Activated CD4-positive, alpha-beta memory T cell treated with anti-CD3 and anti-CD28 coated beads, Interleukin-2, amount 10 ng/mL, durations not matched to agents 7 days and 5 days (primary cell): Measurements from ENCODE around the gene CCL22. TPM values are rescaled to one million over a fixed set of nuclear protein-coding genes. Genes with fewer than 3 reads are reported as not detected.
"Not testable (repeated sequence)": the region's sequence is repeated elsewhere in the genome, so short reads cannot be mapped to it uniquely, and the experiment has no call there.

Source experiments
- CTCF ChIA-PET: fragments of 350-600 bp; sonication (Branson Sonifier 250); formaldehyde crosslinking; loops from one replicate; lab custom pipeline; 2021; ENCODE audit warnings: antibody characterized with exemption, inconsistent platforms; lab: Charles Lee
- POLR2A ChIA-PET: fragments of 350-600 bp; sonication (Branson Sonifier 250); formaldehyde crosslinking; loops from one replicate; lab custom pipeline; 2021; ENCODE audit warnings: antibody characterized with exemption; lab: Charles Lee
- DNase-seq: peaks from one replicate; pipeline ENCODE4 v3.0.0-alpha.2; 2020
- H3K27ac Mint-ChIP-seq: one replicate; pipeline ENCODE4 v1.8.0; 2021; ENCODE audit warnings: mild to moderate bottlenecking, mixed read lengths
- H3K27me3 Mint-ChIP-seq: one replicate; pipeline ENCODE4 v1.8.0; 2021; ENCODE audit warnings: mixed read lengths
- H3K36me3 Mint-ChIP-seq: one replicate; pipeline ENCODE4 v1.8.0; 2021; ENCODE audit warnings: low read depth, mixed read lengths
- H3K4me1 Mint-ChIP-seq: one replicate; pipeline ENCODE4 v1.8.0; 2021; ENCODE audit warnings: mixed read lengths
- H3K4me3 Mint-ChIP-seq: one replicate; pipeline ENCODE4 v1.8.0; 2021; ENCODE audit warnings: mild to moderate bottlenecking, mixed read lengths
- H3K9me3 Mint-ChIP-seq: one replicate; pipeline ENCODE4 v1.8.0; 2021; ENCODE audit warnings: mixed read lengths
- total RNA-seq, 2 experiments: library from RNA; stranded (reverse); gene quantifications; one replicate each; pipeline ENCODE4 v1.2.3, GENCODE V29; 2021

Gene CCL22
- total RNA-seq, 2 experiments from 2014 or later = 0.10 TPM; not detected in 1

GRCh38 chr16:57396786-57397185 lies 38.2 kb downstream of the CCL22 start:
- peaks cover 2% of the 10 kb centered on the region for H3K27me3 Mint-ChIP-seq
- POLR2A ChIA-PET = no interaction called here
- H3K27ac Mint-ChIP-seq = no peak overlapping the region
- H3K4me1 Mint-ChIP-seq = no peaks in the 10 kb centered on the region
- H3K4me3 Mint-ChIP-seq = no peak overlapping the region
- CTCF ChIA-PET = interaction anchor here (1.6 kb wide), 1 partner anchor 96 kb away, joined by 3 read pairs; no protein-coding TSS in a partner anchor
- no peaks in the 10 kb centered on the region for H3K9me3 Mint-ChIP-seq
- H3K36me3 Mint-ChIP-seq = no peaks in the 10 kb centered on the region
- no peak for DNase-seq

GRCh38 chr16:57397493-57397892 lies 38.9 kb downstream of the CCL22 start:
- H3K9me3 Mint-ChIP-seq, H3K27ac Mint-ChIP-seq, H3K27me3 Mint-ChIP-seq, POLR2A ChIA-PET, DNase-seq, H3K4me1 Mint-ChIP-seq, H3K4me3 Mint-ChIP-seq, H3K36me3 Mint-ChIP-seq: not testable (repeated sequence)
- CTCF ChIA-PET = interaction anchor here (1.6 kb wide), 1 partner anchor 97 kb away, joined by 3 read pairs; no protein-coding TSS in a partner anchor

- Mint-ChIP-seq H3K27me3 (peaks cover 6% of the 10 kb centered on the region), H3K9me3 (no peaks in the 10 kb centered on the region), H3K4me3 (no peak overlapping the region), H3K27ac (no peak overlapping the region), H3K4me1 (no peaks in the 10 kb centered on the region), H3K36me3 (no peaks in the 10 kb centered on the region)
- CTCF ChIA-PET = interaction anchor here (1.3 kb wide), 1 partner anchor 15 kb away, joined by 4 read pairs; no protein-coding TSS in a partner anchor
- POLR2A ChIA-PET = no interaction called here
- no peak for DNase-seq
These were observed 43.5 kb downstream of the CCL22 start for GRCh38 chr16:57401943-57402640.

- H3K36me3 Mint-ChIP-seq = no peaks in the 10 kb centered on the region
- no peaks in the 10 kb centered on the region for H3K9me3 Mint-ChIP-seq
- H3K27me3 Mint-ChIP-seq = peaks cover 6% of the 10 kb centered on the region
- no peak within 1 kb of the TSS for H3K4me3 Mint-ChIP-seq
- no peaks in the 10 kb centered on the region for H3K4me1 Mint-ChIP-seq
- DNase-seq = no peak
- POLR2A ChIA-PET = interaction anchor here (1.1 kb wide), 1 partner anchor 14 kb away, joined by 3 read pairs; no protein-coding TSS in a partner anchor
- no peak within 1 kb of the TSS for H3K27ac Mint-ChIP-seq
- CTCF ChIA-PET = interaction anchor here (0.8 to 1.6 kb wide), 3 partner anchors 13 to 58 kb away, joined by 3 to 4 read pairs (median 4); partner anchors contain the start of gene POLR2C
These were observed 45.6 kb downstream of the CCL22 start, which contains the start of gene CCL17 for GRCh38 chr16:57403965-57404817. CCL17 (plus strand) TSS chr16:57404767; CDS start chr16:57413933, 9,166 bp downstream.

GRCh38 chr16:57405097-57405496 lies 46.5 kb downstream of the CCL22 start:
- Mint-ChIP-seq H3K36me3 (no peaks in the 10 kb centered on the region), H3K27ac (no peak overlapping the region), H3K9me3 (no peaks in the 10 kb centered on the region), H3K4me1 (no peaks in the 10 kb centered on the region), H3K4me3 (no peak overlapping the region), H3K27me3 (peaks cover 6% of the 10 kb centered on the region)
- CTCF ChIA-PET = interaction anchor here (1.2 to 1.6 kb wide), 2 partner anchors 12 to 57 kb away, joined by 4 read pairs; partner anchors contain the start of gene POLR2C
- POLR2A ChIA-PET = interaction anchor here (1.1 kb wide), 1 partner anchor 13 kb away, joined by 3 read pairs; no protein-coding TSS in a partner anchor
- no peak for DNase-seq

- Mint-ChIP-seq H3K36me3 (no peaks in the 10 kb centered on the region), H3K9me3 (no peaks in the 10 kb centered on the region), H3K4me3 (no peak overlapping the region), H3K4me1 (no peaks in the 10 kb centered on the region), H3K27me3 (peaks cover 6% of the 10 kb centered on the region), H3K27ac (no peak overlapping the region)
- ChIA-PET POLR2A (no interaction called here), CTCF (interaction anchor here (1.0 kb wide), 1 partner anchor 10 kb away, joined by 3 read pairs; no protein-coding TSS in a partner anchor)
- no peak for DNase-seq
These were observed 48.3 kb downstream of the CCL22 start for GRCh38 chr16:57406881-57407280.

GRCh38 chr16:57407521-57408353 lies 49.2 kb downstream of the CCL22 start:
- Mint-ChIP-seq H3K27me3 (peaks cover 6% of the 10 kb centered on the region), H3K36me3 (no peaks in the 10 kb centered on the region), H3K4me3 (no peak overlapping the region), H3K9me3 (no peaks in the 10 kb centered on the region), H3K27ac (no peak overlapping the region), H3K4me1 (no peaks in the 10 kb centered on the region)
- ChIA-PET POLR2A (no interaction called here), CTCF (no interaction called here)
- DNase-seq = no peak

- H3K36me3 Mint-ChIP-seq = no peaks in the 10 kb centered on the region
- H3K4me1 Mint-ChIP-seq = no peaks in the 10 kb centered on the region
- no peak for DNase-seq
- no peaks in the 10 kb centered on the region for H3K9me3 Mint-ChIP-seq
- H3K4me3 Mint-ChIP-seq = no peak overlapping the region
- H3K27me3 Mint-ChIP-seq = peaks cover 7% of the 10 kb centered on the region
- CTCF ChIA-PET = no interaction called here
- POLR2A ChIA-PET = no interaction called here
- no peak overlapping the region for H3K27ac Mint-ChIP-seq
These were observed 50.5 kb downstream of the CCL22 start for GRCh38 chr16:57409065-57409464.

- H3K4me3 Mint-ChIP-seq = no peak overlapping the region
- no peaks in the 10 kb centered on the region for H3K4me1 Mint-ChIP-seq
- no peak for DNase-seq
- no peak overlapping the region for H3K27ac Mint-ChIP-seq
- ChIA-PET CTCF (no interaction called here), POLR2A (interaction anchor here (1.0 kb wide), 1 partner anchor 37 kb away, joined by 3 read pairs; the partner anchor contains the start of genes CIAPIN1 and COQ9)
- H3K9me3 Mint-ChIP-seq = no peaks in the 10 kb centered on the region
- no peaks in the 10 kb centered on the region for H3K36me3 Mint-ChIP-seq
- peaks cover 4% of the 10 kb centered on the region for H3K27me3 Mint-ChIP-seq
These were observed 51.4 kb downstream of the CCL22 start for GRCh38 chr16:57409870-57410587.

GRCh38 chr16:57411362-57411976 lies 52.9 kb downstream of the CCL22 start:
- H3K4me3 Mint-ChIP-seq = no peak overlapping the region

GRCh38 chr16:57412584-57412983 lies 54.0 kb downstream of the CCL22 start:
- DNase-seq = no peak
- no peak overlapping the region for H3K4me3 Mint-ChIP-seq
- no peaks in the 10 kb centered on the region for H3K36me3 Mint-ChIP-seq
- H3K9me3 Mint-ChIP-seq = no peaks in the 10 kb centered on the region
- ChIA-PET CTCF (no interaction called here), POLR2A (interaction anchor here (1.4 kb wide), 1 partner anchor 112 kb away, joined by 3 read pairs; no protein-coding TSS in a partner anchor)
- H3K27ac Mint-ChIP-seq = no peak overlapping the region
- peaks cover 2% of the 10 kb centered on the region for H3K27me3 Mint-ChIP-seq
- H3K4me1 Mint-ChIP-seq = peaks cover 8% of the 10 kb centered on the region

More at GRCh38 chr16:57411362-57411976, 52.9 kb downstream of the CCL22 start:
- no peaks in the 10 kb centered on the region for H3K36me3 Mint-ChIP-seq
- ChIA-PET POLR2A (no interaction called here), CTCF (no interaction called here)
- no peak overlapping the region for H3K27ac Mint-ChIP-seq
- DNase-seq = no peak
- peaks cover 2% of the 10 kb centered on the region for H3K27me3 Mint-ChIP-seq
- H3K4me1 Mint-ChIP-seq = no peaks in the 10 kb centered on the region
- no peaks in the 10 kb centered on the region for H3K9me3 Mint-ChIP-seq
